Chondrocyte (in vitro differentiated cells): Measurements from ENCODE around the gene UROC1. TPM values are rescaled to one million over a fixed set of nuclear protein-coding genes. Genes with fewer than 3 reads are reported as not detected.

ENCODE experiments used
- DNase-seq: peaks from one replicate; pipeline ENCODE4 v3.0.0; 2021; ENCODE audit warnings: mixed read lengths, low spot score
- H3K27ac Mint-ChIP-seq: one replicate; pipeline ENCODE4 v1.8.0; 2021; ENCODE audit warnings: mild to moderate bottlenecking, moderate library complexity, mixed read lengths; ENCODE audit not compliant: unreplicated experiment
- H3K27me3 Mint-ChIP-seq: 2 replicates; pipeline ENCODE4 v1.8.0; 2021; ENCODE audit warnings: low read depth, mixed read lengths
- H3K36me3 Mint-ChIP-seq: 2 replicates; pipeline ENCODE4 v1.8.0; 2021; ENCODE audit warnings: low read depth, mixed read lengths
- H3K4me1 Mint-ChIP-seq: 2 replicates; pipeline ENCODE4 v1.8.0; 2021; ENCODE audit warnings: low read depth, mild to moderate bottlenecking, mixed read lengths
- H3K4me3 Mint-ChIP-seq: one replicate; pipeline ENCODE4 v1.8.0; 2021; ENCODE audit warnings: mild to moderate bottlenecking, moderate library complexity, mixed read lengths; ENCODE audit not compliant: unreplicated experiment
- H3K9me3 Mint-ChIP-seq: 2 replicates; pipeline ENCODE4 v1.8.0; 2021; ENCODE audit warnings: low read depth, mixed read lengths
- total RNA-seq: library from RNA; stranded (reverse); gene quantifications from 3 replicates; pipeline ENCODE4 v1.2.1, GENCODE V29; 2021
- TF ChIP-seq, protein P1 (sequence below): fragments of 200-600 bp; sonication (generic); IDR thresholded peaks from 2 replicates; pipeline ENCODE4 v1.5.0; 2021; ENCODE audit warnings: antibody characterized with exemption, mild to moderate bottlenecking, moderate library complexity

The UROC1 gene
- total RNA-seq, 1 donor from 2014 or later = not detected

DNA sequence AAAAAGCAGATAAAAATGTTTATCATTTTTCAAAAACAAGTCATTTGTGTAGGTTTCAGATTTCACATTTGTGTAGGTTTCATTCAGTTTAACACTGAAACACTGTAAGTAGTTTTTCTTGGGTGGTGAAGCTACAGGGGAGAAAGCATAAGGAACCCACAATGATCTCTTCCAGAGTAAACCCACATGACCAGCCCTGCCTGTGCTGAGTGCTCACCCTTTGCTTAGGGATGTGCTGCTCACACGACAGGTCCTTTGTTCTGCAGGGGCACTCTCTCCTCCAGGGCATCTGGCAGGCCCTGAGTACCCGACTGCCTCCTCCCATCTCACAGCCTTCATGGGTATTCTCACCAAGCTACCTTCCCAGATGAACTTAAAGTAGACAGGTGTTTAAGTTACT is 70.8 kb downstream of the UROC1 start:
- Mint-ChIP-seq H3K27ac (no peak overlapping the region), H3K4me1 (peaks cover 4% of the 10 kb centered on the region), H3K4me3 (no peak overlapping the region), H3K36me3 (peaks cover 12% of the 10 kb centered on the region), H3K27me3 (no peaks in the 10 kb centered on the region), H3K9me3 (no peaks in the 10 kb centered on the region)
- TF ChIP-seq, protein P1, sequence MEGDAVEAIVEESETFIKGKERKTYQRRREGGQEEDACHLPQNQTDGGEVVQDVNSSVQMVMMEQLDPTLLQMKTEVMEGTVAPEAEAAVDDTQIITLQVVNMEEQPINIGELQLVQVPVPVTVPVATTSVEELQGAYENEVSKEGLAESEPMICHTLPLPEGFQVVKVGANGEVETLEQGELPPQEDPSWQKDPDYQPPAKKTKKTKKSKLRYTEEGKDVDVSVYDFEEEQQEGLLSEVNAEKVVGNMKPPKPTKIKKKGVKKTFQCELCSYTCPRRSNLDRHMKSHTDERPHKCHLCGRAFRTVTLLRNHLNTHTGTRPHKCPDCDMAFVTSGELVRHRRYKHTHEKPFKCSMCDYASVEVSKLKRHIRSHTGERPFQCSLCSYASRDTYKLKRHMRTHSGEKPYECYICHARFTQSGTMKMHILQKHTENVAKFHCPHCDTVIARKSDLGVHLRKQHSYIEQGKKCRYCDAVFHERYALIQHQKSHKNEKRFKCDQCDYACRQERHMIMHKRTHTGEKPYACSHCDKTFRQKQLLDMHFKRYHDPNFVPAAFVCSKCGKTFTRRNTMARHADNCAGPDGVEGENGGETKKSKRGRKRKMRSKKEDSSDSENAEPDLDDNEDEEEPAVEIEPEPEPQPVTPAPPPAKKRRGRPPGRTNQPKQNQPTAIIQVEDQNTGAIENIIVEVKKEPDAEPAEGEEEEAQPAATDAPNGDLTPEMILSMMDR = no peak
- no peak for DNase-seq

GRCh38 chr3:126446301-126446700 is 71.3 kb downstream of the UROC1 start:
- DNase-seq = no peak
- H3K27me3 Mint-ChIP-seq = no peaks in the 10 kb centered on the region
- TF ChIP-seq, protein P1 = no peak
- H3K36me3 Mint-ChIP-seq = peaks cover 7% of the 10 kb centered on the region
- H3K4me3 Mint-ChIP-seq = no peak overlapping the region
- H3K9me3 Mint-ChIP-seq = no peaks in the 10 kb centered on the region
- H3K4me1 Mint-ChIP-seq = peaks cover 4% of the 10 kb centered on the region
- no peak overlapping the region for H3K27ac Mint-ChIP-seq

DNA sequence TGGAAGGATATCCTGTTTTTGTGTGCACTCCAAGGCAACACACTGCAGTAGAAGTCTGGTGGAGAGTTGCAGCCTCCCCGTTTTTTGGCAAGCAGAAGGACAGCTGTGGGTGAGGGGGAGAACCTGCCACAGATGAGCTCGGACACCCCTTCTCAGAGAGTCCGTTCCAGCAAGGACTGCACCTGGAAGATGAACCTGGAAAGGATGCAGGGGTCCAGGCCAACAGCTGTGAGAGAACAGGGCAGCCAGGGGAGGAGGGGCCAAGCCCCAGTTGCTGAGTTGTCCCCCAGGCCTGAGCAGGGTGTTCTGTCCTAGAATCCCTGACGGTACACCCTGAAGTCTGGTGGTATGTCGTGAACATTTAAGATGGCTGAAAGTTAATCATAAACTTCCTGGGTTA is 72.1 kb downstream of the UROC1 start:
- no peak overlapping the region for H3K4me3 Mint-ChIP-seq
- no peaks in the 10 kb centered on the region for H3K9me3 Mint-ChIP-seq
- no peak for DNase-seq
- no peak overlapping the region for H3K27ac Mint-ChIP-seq
- TF ChIP-seq, protein P1 = no peak
- H3K27me3 Mint-ChIP-seq = no peaks in the 10 kb centered on the region
- H3K4me1 Mint-ChIP-seq = peaks cover 4% of the 10 kb centered on the region
- peaks cover 6% of the 10 kb centered on the region for H3K36me3 Mint-ChIP-seq

- Mint-ChIP-seq H3K4me3 (no peak overlapping the region), H3K27ac (no peak overlapping the region), H3K4me1 (peaks cover 4% of the 10 kb centered on the region), H3K9me3 (no peaks in the 10 kb centered on the region), H3K36me3 (peaks cover 7% of the 10 kb centered on the region), H3K27me3 (no peaks in the 10 kb centered on the region)
- TF ChIP-seq, protein P1 = no peak
- no peak for DNase-seq
These were observed 74.7 kb downstream of the UROC1 start for GRCh38 chr3:126442856-126443242.

DNA sequence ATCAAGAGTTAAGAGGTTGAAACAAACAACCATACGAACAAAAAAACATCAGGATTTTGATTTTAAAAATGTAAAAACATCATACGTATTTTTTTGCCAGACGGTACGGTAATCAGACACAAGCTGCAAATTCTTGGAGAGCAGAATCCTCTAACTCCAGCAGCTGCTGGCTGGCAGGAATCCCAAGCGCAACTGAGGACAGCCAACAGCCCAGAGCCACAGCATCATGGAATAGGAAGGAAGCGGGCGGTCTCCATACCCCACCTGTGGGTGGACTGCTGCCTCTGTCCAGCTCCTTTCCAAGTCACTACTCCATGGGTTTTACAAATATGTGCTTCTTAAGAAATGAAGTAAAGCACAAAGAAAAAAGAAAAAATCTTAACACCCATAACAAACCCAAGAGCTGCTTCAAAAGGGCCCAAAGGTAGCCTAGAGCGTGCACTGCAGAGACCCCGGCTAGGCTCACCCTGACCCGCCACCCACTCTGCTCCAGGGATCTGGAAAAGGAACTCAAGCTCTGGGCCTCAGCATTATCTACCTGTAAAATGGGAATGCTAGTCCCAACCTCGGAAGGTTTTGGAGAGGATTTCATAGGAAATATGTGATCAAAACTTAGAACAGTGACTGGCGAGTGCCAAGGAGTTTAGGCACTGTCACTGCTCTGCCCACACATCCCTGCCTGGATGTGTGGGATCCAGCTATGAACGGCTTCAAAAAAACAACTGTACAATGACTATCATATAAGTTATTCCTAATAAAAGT is 75.3 kb downstream of the UROC1 start:
- no peaks in the 10 kb centered on the region for H3K27me3 Mint-ChIP-seq
- no peaks in the 10 kb centered on the region for H3K9me3 Mint-ChIP-seq
- H3K27ac Mint-ChIP-seq = no peak overlapping the region
- H3K4me1 Mint-ChIP-seq = peaks cover 4% of the 10 kb centered on the region
- H3K36me3 Mint-ChIP-seq = peaks cover 12% of the 10 kb centered on the region
- no peak for DNase-seq
- TF ChIP-seq, protein P1 = no peak
- H3K4me3 Mint-ChIP-seq = no peak overlapping the region
